ENCODE results near the gene RYR2. TPM values are rescaled to one million over a fixed set of nuclear protein-coding genes. Genes with fewer than 3 reads are reported as not detected.

The RYR2 gene
- total and polyA plus RNA-seq, 2 experiments from 2014 or later, result 0.50 to 0.95 TPM

- no peaks in the 10 kb centered on the region for H4K20me1 ChIP-seq (ENCODE audit: insufficient read depth, poor library complexity, severe bottlenecking)
- H3K9me2 ChIP-seq (replicated peaks; ENCODE audit: insufficient read depth), result no peaks in the 10 kb centered on the region
- 92% methylated on average over 10 of the region's 10 CpGs for WGBS (ENCODE audit: low lambda C conversion rate, missing lambda C conversion rate)
- H3K36me3 ChIP-seq (replicated peaks; ENCODE audit: insufficient read depth, low read depth), result no peaks in the 10 kb centered on the region
- H2AFZ ChIP-seq, result no peak overlapping the region
- TF ChIP-seq EZH2phosphoT487 (IDR thresholded peaks at IDR 0.05; ENCODE audit: low read depth, severe bottlenecking, unreplicated experiment), result no peak
- TF ChIP-seq CTCF (IDR thresholded peaks at IDR 0.05; ENCODE audit: poor library complexity), result no peak
- TF ChIP-seq EZH2 (IDR thresholded peaks at IDR 0.05; ENCODE audit: borderline replicate concordance), result no peak
- H3K27me3 ChIP-seq, result no peaks in the 10 kb centered on the region
- H3K27ac ChIP-seq, result no peak overlapping the region
- DNase-seq (ENCODE audit: low spot score), result no peak
- no peaks in the 10 kb centered on the region for H3K79me2 ChIP-seq
- no peaks in the 10 kb centered on the region for H3K9me3 ChIP-seq (ENCODE audit: low read depth)
- no peak overlapping the region for H3K4me2 ChIP-seq
- H3K4me3 ChIP-seq, result no peak overlapping the region
- no peaks in the 10 kb centered on the region for H3K4me1 ChIP-seq (ENCODE audit: insufficient read depth)
Measured at GRCh38 chr1:237416924-237417655, 375.1 kb downstream of the RYR2 start.

- Histone ChIP-seq H3K4me2 (no peak overlapping the region), H3K4me3 (no peak overlapping the region), H3K4me1 (ENCODE audit: insufficient read depth) (no peaks in the 10 kb centered on the region), H3K9me2 (replicated peaks; ENCODE audit: insufficient read depth) (no peaks in the 10 kb centered on the region), H3K27ac (no peak overlapping the region), H3K27me3 (no peaks in the 10 kb centered on the region), H4K20me1 (ENCODE audit: insufficient read depth, poor library complexity, severe bottlenecking) (no peaks in the 10 kb centered on the region), H3K9me3 (ENCODE audit: low read depth) (no peaks in the 10 kb centered on the region), H2AFZ (no peak overlapping the region), H3K79me2 (no peaks in the 10 kb centered on the region), H3K36me3 (replicated peaks; ENCODE audit: insufficient read depth, low read depth) (no peaks in the 10 kb centered on the region)
- WGBS (ENCODE audit: low lambda C conversion rate, missing lambda C conversion rate), result 90% methylated on average over 4 of the region's 4 CpGs
- TF ChIP-seq EZH2phosphoT487 (IDR thresholded peaks at IDR 0.05; ENCODE audit: low read depth, severe bottlenecking, unreplicated experiment), result no peak
- TF ChIP-seq CTCF (IDR thresholded peaks at IDR 0.05; ENCODE audit: poor library complexity), result no peak
- TF ChIP-seq EZH2 (IDR thresholded peaks at IDR 0.05; ENCODE audit: borderline replicate concordance), result no peak
- DNase-seq (ENCODE audit: low spot score), result no peak
Measured at GRCh38 chr1:237428809-237429208, 386.8 kb downstream of the RYR2 start.

- no peak overlapping the region for H2AFZ ChIP-seq
- no peaks in the 10 kb centered on the region for H3K27me3 ChIP-seq
- no peak overlapping the region for H3K4me3 ChIP-seq
- no peaks in the 10 kb centered on the region for H3K36me3 ChIP-seq (replicated peaks; ENCODE audit: insufficient read depth, low read depth)
- DNase-seq (ENCODE audit: low spot score), result no peak
- no peaks in the 10 kb centered on the region for H3K9me2 ChIP-seq (replicated peaks; ENCODE audit: insufficient read depth)
- no peak overlapping the region for H3K4me2 ChIP-seq
- H3K79me2 ChIP-seq, result no peaks in the 10 kb centered on the region
- H4K20me1 ChIP-seq (ENCODE audit: insufficient read depth, poor library complexity, severe bottlenecking), result no peaks in the 10 kb centered on the region
- H3K4me1 ChIP-seq (ENCODE audit: insufficient read depth), result no peaks in the 10 kb centered on the region
- TF ChIP-seq CTCF (IDR thresholded peaks at IDR 0.05; ENCODE audit: poor library complexity) (no peak), EZH2 (IDR thresholded peaks at IDR 0.05; ENCODE audit: borderline replicate concordance) (no peak), EZH2phosphoT487 (IDR thresholded peaks at IDR 0.05; ENCODE audit: low read depth, severe bottlenecking, unreplicated experiment) (no peak)
- no peaks in the 10 kb centered on the region for H3K9me3 ChIP-seq (ENCODE audit: low read depth)
- 77% methylated on average over 3 of the region's 3 CpGs for WGBS (ENCODE audit: low lambda C conversion rate, missing lambda C conversion rate)
- H3K27ac ChIP-seq, result no peak overlapping the region
Measured at GRCh38 chr1:237429252-237429651, 387.3 kb downstream of the RYR2 start.

Data from hepatocyte (in vitro differentiated cells).